MM.1S (cell line): ENCODE data around the gene PTPRF.

ENCODE experiments used
- DNase-seq: peaks from one replicate; pipeline ENCODE4 v3.0.0-alpha.2; 2015
- H2AFZ ChIP-seq: fragments of 300-600 bp; sonication (generic); 2 replicates; pipeline ENCODE4 v1.6.0; 2016; ENCODE audit warnings: antibody characterized with exemption, low read length
- H3F3A ChIP-seq: fragments of 300-600 bp; sonication (generic); 2 replicates; pipeline ENCODE4 v1.6.1; 2016; ENCODE audit warnings: mild to moderate bottlenecking, antibody characterized with exemption, low read length, moderate library complexity, mixed read lengths; ENCODE audit not compliant: insufficient read depth
- H3K27ac ChIP-seq: fragments of 300-600 bp; sonication (generic); 2 replicates; pipeline ENCODE4 v1.5.1; 2016; ENCODE audit warnings: mild to moderate bottlenecking, low read length
- H3K27me3 ChIP-seq: fragments of 300-600 bp; sonication (generic); replicated peaks from 2 replicates; pipeline ENCODE4 v1.6.0; 2016; ENCODE audit warnings: low read length; ENCODE audit not compliant: insufficient read depth
- H3K36me3 ChIP-seq: fragments of 300-600 bp; sonication (generic); replicated peaks from 2 replicates; pipeline ENCODE4 v1.6.1; 2016; ENCODE audit warnings: mild to moderate bottlenecking, low read length, mixed read lengths; ENCODE audit not compliant: insufficient read depth
- H3K4me1 ChIP-seq: fragments of 300-600 bp; sonication (generic); 2 replicates; pipeline ENCODE4 v1.6.1; 2016; ENCODE audit warnings: low read length, mixed read lengths
- H3K4me2 ChIP-seq: fragments of 300-600 bp; sonication (generic); 2 replicates; pipeline ENCODE4 v1.6.0; 2016; ENCODE audit warnings: low read depth, low read length
- H3K4me3 ChIP-seq: fragments of 300-600 bp; sonication (generic); 2 replicates; pipeline ENCODE4 v1.5.1; 2016; ENCODE audit warnings: low read length, mixed read lengths
- H3K79me2 ChIP-seq: fragments of 300-600 bp; sonication (generic); 2 replicates; pipeline ENCODE4 v1.6.1; 2016; ENCODE audit warnings: mixed run types, low read length, mixed read lengths
- H3K9ac ChIP-seq: fragments of 300-600 bp; sonication (generic); 2 replicates; pipeline ENCODE4 v1.6.1; 2016; ENCODE audit warnings: low read length, mixed read lengths
- H3K9me2 ChIP-seq: fragments of 300-600 bp; sonication (generic); replicated peaks from 2 replicates; pipeline ENCODE4 v1.6.1; 2016; ENCODE audit warnings: mild to moderate bottlenecking, low read length, mixed read lengths; ENCODE audit not compliant: insufficient read depth
- H3K9me3 ChIP-seq: fragments of 300-600 bp; sonication (generic); replicated peaks from 2 replicates; pipeline ENCODE4 v1.6.1; 2016; ENCODE audit warnings: mild to moderate bottlenecking, low read length, mixed read lengths; ENCODE audit not compliant: insufficient read depth
- H4K20me1 ChIP-seq: fragments of 300-600 bp; sonication (generic); 2 replicates; pipeline ENCODE4 v1.6.1; 2016; ENCODE audit warnings: mild to moderate bottlenecking, low read length, moderate library complexity, mixed read lengths; ENCODE audit not compliant: insufficient read depth
- EZH2 ChIP-seq: fragments of 300-600 bp; sonication (generic); optimal IDR thresholded peaks from 2 replicates; pipeline ENCODE3; 2017; ENCODE audit warnings: low read depth, mild to moderate bottlenecking, antibody characterized with exemption, low read length, mixed read lengths
- EZH2phosphoT487 ChIP-seq: fragments of 300-600 bp; sonication (generic); IDR thresholded peaks from 2 replicates; pipeline ENCODE4 v1.6.1; 2018; ENCODE audit warnings: antibody characterized with exemption, low read length
- TF ChIP-seq, protein P1 (sequence below): fragments of 300-600 bp; sonication (generic); IDR thresholded peaks from 2 replicates; pipeline ENCODE4 v1.5.1; 2016; ENCODE audit warnings: antibody characterized with exemption, low read length, mixed read lengths

PTPRF gene

DNA sequence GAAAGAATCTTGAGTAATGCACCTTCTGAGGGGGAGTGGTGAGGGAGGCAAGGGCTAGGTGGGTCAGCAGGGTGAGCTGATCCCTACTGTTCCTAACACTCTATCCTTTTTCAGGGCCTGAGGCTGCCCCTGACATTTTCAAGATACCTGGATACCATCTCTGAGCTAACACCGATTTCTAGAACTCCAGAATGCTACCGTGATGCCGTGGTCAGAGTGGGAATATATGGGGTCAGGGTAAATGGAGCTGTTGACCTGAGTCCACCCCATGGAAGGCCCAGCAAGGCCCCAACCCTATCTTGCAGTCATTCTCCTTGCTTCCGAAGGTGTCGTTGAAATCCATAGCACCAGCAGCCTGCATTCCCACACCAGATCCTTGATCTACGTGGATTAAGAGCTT lies 18.0 kb upstream of the PTPRF start:
- Histone ChIP-seq H4K20me1 (no peaks in the 10 kb centered on the region), H3K79me2 (no peaks in the 10 kb centered on the region), H3K9me3 (no peaks in the 10 kb centered on the region), H3K9ac (no peak overlapping the region), H3K4me2 (no peak overlapping the region), H3K4me3 (no peak overlapping the region), H3K9me2 (no peaks in the 10 kb centered on the region), H3F3A (no peaks in the 10 kb centered on the region), H2AFZ (no peak overlapping the region), H3K27ac (no peak overlapping the region), H3K4me1 (peaks cover 14% of the 10 kb centered on the region), H3K27me3 (no peaks in the 10 kb centered on the region), H3K36me3 (no peaks in the 10 kb centered on the region)
- no peak for DNase-seq
- TF ChIP-seq EZH2phosphoT487 (no peak), EZH2 (no peak)
- TF ChIP-seq, protein P1, sequence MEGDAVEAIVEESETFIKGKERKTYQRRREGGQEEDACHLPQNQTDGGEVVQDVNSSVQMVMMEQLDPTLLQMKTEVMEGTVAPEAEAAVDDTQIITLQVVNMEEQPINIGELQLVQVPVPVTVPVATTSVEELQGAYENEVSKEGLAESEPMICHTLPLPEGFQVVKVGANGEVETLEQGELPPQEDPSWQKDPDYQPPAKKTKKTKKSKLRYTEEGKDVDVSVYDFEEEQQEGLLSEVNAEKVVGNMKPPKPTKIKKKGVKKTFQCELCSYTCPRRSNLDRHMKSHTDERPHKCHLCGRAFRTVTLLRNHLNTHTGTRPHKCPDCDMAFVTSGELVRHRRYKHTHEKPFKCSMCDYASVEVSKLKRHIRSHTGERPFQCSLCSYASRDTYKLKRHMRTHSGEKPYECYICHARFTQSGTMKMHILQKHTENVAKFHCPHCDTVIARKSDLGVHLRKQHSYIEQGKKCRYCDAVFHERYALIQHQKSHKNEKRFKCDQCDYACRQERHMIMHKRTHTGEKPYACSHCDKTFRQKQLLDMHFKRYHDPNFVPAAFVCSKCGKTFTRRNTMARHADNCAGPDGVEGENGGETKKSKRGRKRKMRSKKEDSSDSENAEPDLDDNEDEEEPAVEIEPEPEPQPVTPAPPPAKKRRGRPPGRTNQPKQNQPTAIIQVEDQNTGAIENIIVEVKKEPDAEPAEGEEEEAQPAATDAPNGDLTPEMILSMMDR = no peak

DNA sequence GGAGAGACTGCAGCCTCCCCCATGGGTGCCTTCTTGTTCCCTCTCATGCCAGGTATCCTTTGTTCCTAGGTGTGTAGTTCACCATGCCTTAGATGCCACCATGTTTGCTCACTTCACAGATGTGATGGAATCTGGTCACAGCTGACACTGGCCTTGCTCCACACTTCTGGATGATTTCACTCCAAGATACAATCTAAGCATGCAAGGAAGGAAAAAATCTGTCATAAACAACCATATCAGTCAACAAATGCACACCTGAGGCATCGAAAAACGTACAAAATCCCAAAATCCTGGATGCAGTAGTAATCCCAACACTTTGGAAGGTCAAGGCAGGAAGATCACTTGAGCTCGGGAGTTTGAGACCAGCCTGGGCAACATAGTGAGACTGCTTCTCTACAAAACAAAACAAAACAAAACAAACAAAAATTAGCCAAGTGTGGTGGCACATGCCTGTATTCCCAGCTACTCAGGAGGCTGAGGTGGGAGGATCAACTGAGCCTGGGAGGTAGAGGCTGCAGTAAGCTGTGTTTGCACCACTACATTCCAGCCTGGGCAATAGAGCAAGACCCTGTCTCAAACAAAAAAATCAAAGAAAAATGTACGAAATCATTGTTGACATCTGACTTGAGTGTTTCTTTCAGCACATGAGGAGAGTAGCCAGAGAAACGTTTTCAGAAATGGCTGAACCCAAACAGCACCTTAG lies 17.1 kb upstream of the PTPRF start:
- peaks cover 14% of the 10 kb centered on the region for H3K4me1 ChIP-seq
- H3K79me2 ChIP-seq = no peaks in the 10 kb centered on the region
- no peaks in the 10 kb centered on the region for H3F3A ChIP-seq
- no peaks in the 10 kb centered on the region for H3K9me3 ChIP-seq
- H3K27ac ChIP-seq = no peak overlapping the region
- DNase-seq = no peak
- no peak overlapping the region for H3K4me3 ChIP-seq
- no peaks in the 10 kb centered on the region for H3K9me2 ChIP-seq
- H3K9ac ChIP-seq = no peak overlapping the region
- no peaks in the 10 kb centered on the region for H3K27me3 ChIP-seq
- no peak overlapping the region for H3K4me2 ChIP-seq
- H2AFZ ChIP-seq = no peak overlapping the region
- no peaks in the 10 kb centered on the region for H4K20me1 ChIP-seq
- H3K36me3 ChIP-seq = no peaks in the 10 kb centered on the region
- TF ChIP-seq EZH2 = no peak
- TF ChIP-seq EZH2phosphoT487 = no peak
- TF ChIP-seq, protein P1 = no peak

DNA sequence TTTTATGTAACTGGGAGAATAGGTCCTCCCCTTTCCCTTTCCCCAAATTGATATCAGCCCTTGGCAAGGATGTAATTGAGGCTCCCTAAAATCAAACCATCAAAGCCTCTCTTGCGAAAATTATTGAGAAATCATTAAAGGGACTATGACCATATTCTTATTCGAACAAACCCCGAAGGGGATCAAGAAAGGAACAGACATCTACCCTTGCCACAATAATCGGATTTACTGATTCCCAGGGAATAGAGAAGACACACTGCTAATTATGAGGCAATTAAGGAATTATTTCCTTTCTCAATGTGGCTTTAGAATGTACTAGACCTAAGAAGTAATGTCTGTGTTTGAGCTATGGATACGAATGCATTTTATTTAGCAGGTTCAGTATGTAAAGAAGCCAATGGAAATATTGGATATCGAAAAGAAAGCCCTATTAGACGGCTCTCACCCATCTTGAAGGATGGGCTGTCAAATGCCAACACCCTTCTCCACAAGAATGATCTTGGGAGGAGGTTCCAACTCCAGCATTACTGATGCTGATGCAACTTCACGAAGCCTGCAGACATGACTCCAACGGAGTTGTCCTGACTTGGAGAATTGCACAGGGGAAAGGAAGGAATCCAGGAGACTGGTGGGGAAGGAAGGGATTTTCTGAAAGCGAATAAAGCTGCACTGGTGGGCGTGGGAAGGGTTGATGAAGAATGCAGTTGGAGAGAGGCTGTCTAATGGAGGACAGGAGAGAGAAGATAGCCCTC lies 11.6 kb upstream of the PTPRF start:
- TF ChIP-seq EZH2phosphoT487 (no peak), EZH2 (no peak)
- TF ChIP-seq, protein P1 = no peak
- no peaks in the 10 kb centered on the region for H4K20me1 ChIP-seq
- no peak overlapping the region for H3K9ac ChIP-seq
- no peak overlapping the region for H3K4me2 ChIP-seq
- H3F3A ChIP-seq = no peaks in the 10 kb centered on the region
- H3K79me2 ChIP-seq = no peaks in the 10 kb centered on the region
- H3K27me3 ChIP-seq = no peaks in the 10 kb centered on the region; the same call in 1 of the 2 replicates
- no peak overlapping the region for H2AFZ ChIP-seq
- no peaks in the 10 kb centered on the region for H3K9me3 ChIP-seq
- H3K9me2 ChIP-seq = no peaks in the 10 kb centered on the region
- no peak for DNase-seq
- H3K4me1 ChIP-seq = no peaks in the 10 kb centered on the region
- no peak overlapping the region for H3K27ac ChIP-seq
- no peak overlapping the region for H3K4me3 ChIP-seq
- H3K36me3 ChIP-seq = no peaks in the 10 kb centered on the region
